Fibroblast of lung (primary cell): ENCODE measurements around the gene CACNA1E.

Source experiments
- CTCF ChIP-seq, 2 donors: IDR thresholded peaks in 1 of 2; conservative IDR thresholded peaks in 1 of 2; 1 replicate in 1 of 2; 2 replicates in 1 of 2; pipeline ENCODE4 v1.5.1; 2011 to 2012; ENCODE audit warnings: low read length in 2 of 2, control low read depth in 1 of 2, inconsistent platforms in 1 of 2, low read depth in 1 of 2, mild to moderate bottlenecking in 1 of 2
- EZH2 ChIP-seq: IDR thresholded peaks from 2 replicates; pipeline ENCODE4 v1.5.1; 2012; ENCODE audit warnings: low read length, control low read depth, mild to moderate bottlenecking; ENCODE audit errors: missing control alignments

GRCh38 chr1:181632492-181632891, 149.2 kb downstream of the CACNA1E start:
- TF ChIP-seq CTCF (conservative IDR thresholded peaks at IDR 0.05 in 1 of 2, IDR thresholded peaks at IDR 0.05 in 1 of 2; ENCODE audit: low read depth in 1 of 2, low read length in 2 of 2), result no peak
- no peak for TF ChIP-seq EZH2
